HepG2 (cell line): ENCODE results near the gene C3orf22. TPM values are rescaled to one million over a fixed set of nuclear protein-coding genes. Genes with fewer than 3 reads are reported as not detected.

ENCODE experiments used
- CEBPG ChIP-seq: IDR thresholded peaks from 2 replicates; pipeline ENCODE4 v1.6.1; 2016
- HCFC1 ChIP-seq: fragments of 150-350 bp; IDR thresholded peaks from 2 replicates; pipeline ENCODE4 v1.6.1; 2014; ENCODE audit warnings: low read depth, low read length
- KDM4B ChIP-seq: sonication (generic); formaldehyde crosslinking; IDR thresholded peaks from 2 replicates; pipeline ENCODE4 v1.4.0; 2020; ENCODE audit warnings: missing genetic modification reagents
- MYC ChIP-seq: sonication (generic); formaldehyde crosslinking; IDR thresholded peaks from 2 replicates; pipeline ENCODE4 v1.9.0; 2021; ENCODE audit warnings: missing genetic modification reagents, borderline replicate concordance
- NFKB2 ChIP-seq: sonication (generic); formaldehyde crosslinking; IDR thresholded peaks from 2 replicates; pipeline ENCODE4 v1.4.0; 2020; ENCODE audit warnings: missing genetic modification reagents, borderline replicate concordance
- NR2F2 ChIP-seq: IDR thresholded peaks from 2 replicates; pipeline ENCODE4 v1.6.1; 2012; ENCODE audit warnings: low read depth, inconsistent platforms, borderline replicate concordance
- POGZ ChIP-seq: sonication (generic); formaldehyde crosslinking; IDR thresholded peaks from 2 replicates; pipeline ENCODE4 v1.4.0; 2020; ENCODE audit warnings: mild to moderate bottlenecking, missing genetic modification reagents
- RCOR2 ChIP-seq: IDR thresholded peaks from 2 replicates; pipeline ENCODE4 v1.6.1; 2016; ENCODE audit warnings: missing biosample characterization, missing genetic modification reagents
- RERE ChIP-seq: IDR thresholded peaks from 2 replicates; pipeline ENCODE4 v1.6.1; 2016; ENCODE audit warnings: low read depth, missing genetic modification reagents, missing compliant biosample characterization
- RXRB ChIP-seq: IDR thresholded peaks from 2 replicates; pipeline ENCODE4 v1.6.1; 2016; ENCODE audit warnings: borderline replicate concordance, missing genetic modification reagents, missing compliant biosample characterization
- SETDB1 ChIP-seq: sonication (generic); formaldehyde crosslinking; IDR thresholded peaks from 2 replicates; pipeline ENCODE4 v1.5.1; 2020; ENCODE audit warnings: missing genetic modification reagents, mild to moderate bottlenecking, borderline replicate concordance
- ZBTB7A ChIP-seq: sonication (generic); formaldehyde crosslinking; IDR thresholded peaks from 2 replicates; pipeline ENCODE4 v1.8.0; 2022; ENCODE audit warnings: mild to moderate bottlenecking, missing genetic modification reagents
- ZBTB7B ChIP-seq: sonication (generic); formaldehyde crosslinking; IDR thresholded peaks from 2 replicates; pipeline ENCODE4 v1.4.0; 2020; ENCODE audit warnings: missing genetic modification reagents
- ZNF224 ChIP-seq: sonication (generic); formaldehyde crosslinking; IDR thresholded peaks from 2 replicates; pipeline ENCODE4 v1.5.0; 2020; ENCODE audit warnings: mild to moderate bottlenecking, missing genetic modification reagents
- ZNF652 ChIP-seq: IDR thresholded peaks from 2 replicates; pipeline ENCODE4 v1.6.1; 2016; ENCODE audit warnings: low read depth, borderline replicate concordance
- polyA plus RNA-seq, 8 experiments: library from polyadenylated mRNA; depleted of rRNA in 3 of 8; stranded (reverse) in 7 of 8; unstranded in 1 of 8; fragments of >200 nt; fragmentation: Illumina TruSeq in 4 of 8; extraction: Trizol in 4 of 8; gene quantifications; 2 replicates each; pipeline versions ENCODE4 v1.2.1 to v1.2.3, GENCODE V29; 2011 to 2016; ENCODE audit warnings: low read depth in 4 of 8, missing spikeins in 1 of 8, mixed read lengths in 1 of 8; ENCODE audit not compliant: insufficient read depth in 1 of 8
- total RNA-seq, 5 experiments: library from RNA; depleted of rRNA; stranded (reverse); fragments of >200 nt; fragmentation: Illumina TruSeq; extraction: Trizol; gene quantifications; 2 replicates each; pipeline ENCODE4 v1.2.3, GENCODE V29; 2016; ENCODE audit warnings: low read depth in 1 of 5
- TF ChIP-seq, protein P1 (sequence below), 2 experiments: sonication (generic) in 1 of 2; formaldehyde crosslinking in 1 of 2; IDR thresholded peaks; 2 replicates each; pipeline versions ENCODE4 v1.4.0 to v1.6.1; 2018 to 2020; ENCODE audit warnings: missing genetic modification reagents in 2 of 2, borderline replicate concordance in 1 of 2, low read depth in 1 of 2, mild to moderate bottlenecking in 1 of 2, missing biosample characterization in 1 of 2
- TF ChIP-seq, protein P2 (sequence below): IDR thresholded peaks from 2 replicates; pipeline ENCODE4 v1.6.1; 2016; ENCODE audit warnings: mild to moderate bottlenecking, missing biosample characterization, missing genetic modification reagents
- TF ChIP-seq, protein P3 (sequence below): sonication (generic); formaldehyde crosslinking; conservative IDR thresholded peaks from 2 replicates; pipeline ENCODE4 v1.8.0; 2022; ENCODE audit warnings: low read depth, missing genetic modification reagents
- TF ChIP-seq, protein P4 (sequence below): sonication (generic); formaldehyde crosslinking; IDR thresholded peaks from 2 replicates; pipeline ENCODE4 v1.4.0; 2020; ENCODE audit warnings: missing genetic modification reagents

The C3orf22 gene
- total and polyA plus RNA-seq, 2 of the 13 experiments (the other 11 are each of a cell fraction or from before 2014, with no cell fraction given): not detected

GRCh38 chr3:126522363-126522788, 36.4 kb downstream of the C3orf22 start (continued):
- TF ChIP-seq, protein P1, sequence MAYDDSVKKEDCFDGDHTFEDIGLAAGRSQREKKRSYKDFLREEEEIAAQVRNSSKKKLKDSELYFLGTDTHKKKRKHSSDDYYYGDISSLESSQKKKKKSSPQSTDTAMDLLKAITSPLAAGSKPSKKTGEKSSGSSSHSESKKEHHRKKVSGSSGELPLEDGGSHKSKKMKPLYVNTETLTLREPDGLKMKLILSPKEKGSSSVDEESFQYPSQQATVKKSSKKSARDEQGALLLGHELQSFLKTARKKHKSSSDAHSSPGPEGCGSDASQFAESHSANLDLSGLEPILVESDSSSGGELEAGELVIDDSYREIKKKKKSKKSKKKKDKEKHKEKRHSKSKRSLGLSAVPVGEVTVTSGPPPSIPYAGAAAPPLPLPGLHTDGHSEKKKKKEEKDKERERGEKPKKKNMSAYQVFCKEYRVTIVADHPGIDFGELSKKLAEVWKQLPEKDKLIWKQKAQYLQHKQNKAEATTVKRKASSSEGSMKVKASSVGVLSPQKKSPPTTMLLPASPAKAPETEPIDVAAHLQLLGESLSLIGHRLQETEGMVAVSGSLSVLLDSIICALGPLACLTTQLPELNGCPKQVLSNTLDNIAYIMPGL (CRISPR knock-in tag; IDR thresholded peaks at IDR 0.05; ENCODE audit: borderline replicate concordance in 1 of 2, low read depth in 1 of 2): peak; percentile 33 to 47; a peak in 2 of 4 replicates
- peak; percentile 30; the same call in 1 of the 2 replicates for TF ChIP-seq RXRB (CRISPR knock-in tag)
- TF ChIP-seq, protein P2, sequence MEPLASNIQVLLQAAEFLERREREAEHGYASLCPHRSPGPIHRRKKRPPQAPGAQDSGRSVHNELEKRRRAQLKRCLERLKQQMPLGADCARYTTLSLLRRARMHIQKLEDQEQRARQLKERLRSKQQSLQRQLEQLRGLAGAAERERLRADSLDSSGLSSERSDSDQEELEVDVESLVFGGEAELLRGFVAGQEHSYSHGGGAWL (CRISPR knock-in tag): no peak
- TF ChIP-seq, protein P3, sequence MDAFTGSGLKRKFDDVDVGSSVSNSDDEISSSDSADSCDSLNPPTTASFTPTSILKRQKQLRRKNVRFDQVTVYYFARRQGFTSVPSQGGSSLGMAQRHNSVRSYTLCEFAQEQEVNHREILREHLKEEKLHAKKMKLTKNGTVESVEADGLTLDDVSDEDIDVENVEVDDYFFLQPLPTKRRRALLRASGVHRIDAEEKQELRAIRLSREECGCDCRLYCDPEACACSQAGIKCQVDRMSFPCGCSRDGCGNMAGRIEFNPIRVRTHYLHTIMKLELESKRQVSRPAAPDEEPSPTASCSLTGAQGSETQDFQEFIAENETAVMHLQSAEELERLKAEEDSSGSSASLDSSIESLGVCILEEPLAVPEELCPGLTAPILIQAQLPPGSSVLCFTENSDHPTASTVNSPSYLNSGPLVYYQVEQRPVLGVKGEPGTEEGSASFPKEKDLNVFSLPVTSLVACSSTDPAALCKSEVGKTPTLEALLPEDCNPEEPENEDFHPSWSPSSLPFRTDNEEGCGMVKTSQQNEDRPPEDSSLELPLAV (CRISPR knock-in tag): no peak
- TF ChIP-seq RERE (CRISPR knock-in tag): no peak
- no peak for TF ChIP-seq CEBPG (CRISPR knock-in tag)
- TF ChIP-seq HCFC1: no peak
- TF ChIP-seq, protein P4, sequence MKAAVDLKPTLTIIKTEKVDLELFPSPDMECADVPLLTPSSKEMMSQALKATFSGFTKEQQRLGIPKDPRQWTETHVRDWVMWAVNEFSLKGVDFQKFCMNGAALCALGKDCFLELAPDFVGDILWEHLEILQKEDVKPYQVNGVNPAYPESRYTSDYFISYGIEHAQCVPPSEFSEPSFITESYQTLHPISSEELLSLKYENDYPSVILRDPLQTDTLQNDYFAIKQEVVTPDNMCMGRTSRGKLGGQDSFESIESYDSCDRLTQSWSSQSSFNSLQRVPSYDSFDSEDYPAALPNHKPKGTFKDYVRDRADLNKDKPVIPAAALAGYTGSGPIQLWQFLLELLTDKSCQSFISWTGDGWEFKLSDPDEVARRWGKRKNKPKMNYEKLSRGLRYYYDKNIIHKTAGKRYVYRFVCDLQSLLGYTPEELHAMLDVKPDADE: no peak
- no peak for TF ChIP-seq ZNF224 (CRISPR knock-in tag)
- no peak for TF ChIP-seq SETDB1 (CRISPR knock-in tag)
- TF ChIP-seq RCOR2: no peak
- peak; percentile 46; the same call in 1 of the 2 replicates for TF ChIP-seq ZBTB7B (CRISPR knock-in tag)
- no peak for TF ChIP-seq NFKB2
- TF ChIP-seq NR2F2: no peak
- TF ChIP-seq ZBTB7A: no peak
- no peak for TF ChIP-seq ZNF652 (CRISPR knock-in tag)
- TF ChIP-seq POGZ: no peak
- peak; percentile 35; the same call in 1 of the 2 replicates for TF ChIP-seq MYC
- TF ChIP-seq KDM4B (CRISPR knock-in tag): no peak
